Brain microvascular endothelial cell (primary cell): ENCODE data around the gene LTBP1.

Experiments
- DNase-seq: peaks from one replicate; pipeline ENCODE4 v3.0.0-alpha.2; 2020
- H3K27ac ChIP-seq: fragments of 250-450 bp; sonication (Bioruptor Pico); 2 replicates; pipeline ENCODE4 v1.5.1; 2020; ENCODE audit warnings: mild to moderate bottlenecking, moderate library complexity
- H3K27me3 ChIP-seq: fragments of 250-450 bp; sonication (Bioruptor Pico); replicated peaks from 2 replicates; pipeline ENCODE4 v1.5.1; 2020; ENCODE audit warnings: mild to moderate bottlenecking
- H3K36me3 ChIP-seq: fragments of 250-450 bp; sonication (Bioruptor Pico); replicated peaks from 2 replicates; pipeline ENCODE4 v1.5.1; 2020; ENCODE audit warnings: mild to moderate bottlenecking
- H3K4me3 ChIP-seq: 2 replicates; pipeline ENCODE4 v1.5.1; 2011; ENCODE audit warnings: low read depth, mild to moderate bottlenecking, control low read depth, low read length, moderate library complexity
- CTCF ChIP-seq: IDR thresholded peaks from 2 replicates; pipeline ENCODE4 v1.5.1; 2011; ENCODE audit warnings: low read depth, mild to moderate bottlenecking, moderate library complexity, low read length, control low read depth, inconsistent platforms; ENCODE audit errors: missing control alignments
- in situ Hi-C: cut with HindIII; loops from 2 replicates; pipeline ENCODE4 v1.10.0; 2017; ENCODE audit warnings: low sequenced_read_pairs, low pct_ligation_motif_present

LTBP1 gene

GRCh38 chr2:33090553-33091134 is 143.9 kb downstream of the LTBP1 start:
- Histone ChIP-seq H3K36me3 (no peaks in the 10 kb centered on the region), H3K27me3 (no peaks in the 10 kb centered on the region), H3K27ac (no peak overlapping the region), H3K4me3 (no peak overlapping the region)
- no peak for TF ChIP-seq CTCF
- in situ Hi-C loops, result no loop called here
- no peak for DNase-seq

GRCh38 chr2:33091541-33092123 is 144.9 kb downstream of the LTBP1 start:
- Histone ChIP-seq H3K27me3 (no peaks in the 10 kb centered on the region), H3K36me3 (no peaks in the 10 kb centered on the region), H3K27ac (no peak overlapping the region), H3K4me3 (no peak overlapping the region)
- no peak for DNase-seq
- in situ Hi-C loops, result no loop called here
- TF ChIP-seq CTCF, result no peak

GRCh38 chr2:33093283-33093993 is 146.7 kb downstream of the LTBP1 start:
- Histone ChIP-seq H3K36me3 (no peaks in the 10 kb centered on the region), H3K27me3 (no peaks in the 10 kb centered on the region), H3K4me3 (no peak overlapping the region), H3K27ac (no peak overlapping the region)
- in situ Hi-C loops, result no loop called here
- TF ChIP-seq CTCF, result no peak
- no peak for DNase-seq

GRCh38 chr2:33094303-33094702 is 147.6 kb downstream of the LTBP1 start:
- H3K4me3 ChIP-seq, result no peak overlapping the region
- H3K27me3 ChIP-seq, result no peaks in the 10 kb centered on the region
- no peak for TF ChIP-seq CTCF
- no peaks in the 10 kb centered on the region for H3K36me3 ChIP-seq
- in situ Hi-C loops, result no loop called here
- H3K27ac ChIP-seq, result no peak overlapping the region
- DNase-seq, result no peak

- DNase-seq, result no peak
- H3K27ac ChIP-seq, result no peak overlapping the region
- no peaks in the 10 kb centered on the region for H3K27me3 ChIP-seq
- no peaks in the 10 kb centered on the region for H3K36me3 ChIP-seq
- in situ Hi-C loops, result no loop called here
- H3K4me3 ChIP-seq, result no peak overlapping the region
- no peak for TF ChIP-seq CTCF
Measured at GRCh38 chr2:33099989-33100388, 153.2 kb downstream of the LTBP1 start.
